ENCODE data around the gene DHRS12. TPM values are rescaled to one million over a fixed set of nuclear protein-coding genes. Genes with fewer than 3 reads are reported as not detected.

DHRS12 gene
- polyA plus RNA-seq, 1 experiment: 5.6 TPM

GRCh38 chr13:51740698-51741097 lies 63.3 kb downstream of the DHRS12 start:
- TF ChIP-seq CTCF (IDR thresholded peaks at IDR 0.05; ENCODE audit: insufficient read depth, low read depth, low read length): no peak
- Histone ChIP-seq H3K36me3 (ENCODE audit: control insufficient read depth, insufficient read depth, low read length) (no peaks in the 10 kb centered on the region), H3K27me3 (ENCODE audit: control insufficient read depth, insufficient read depth, low read length) (no peaks in the 10 kb centered on the region), H3K4me3 (ENCODE audit: low read depth, low read length) (no peak overlapping the region)
- peak; percentile 73 for DNase-seq (ENCODE audit: low read depth)
- CTCF ChIA-PET: interaction anchor here (0.5 to 1.6 kb wide), 4 partner anchors 9 to 290 kb away, joined by 3 to 5 read pairs (median 4); no protein-coding TSS in a partner anchor
- POLR2A ChIA-PET: interaction anchor here (1.0 kb wide), 1 partner anchor 288 kb away, joined by 3 read pairs; the partner anchor contains the start of gene INTS6

GRCh38 chr13:51739027-51739764 lies 64.8 kb downstream of the DHRS12 start:
- CTCF ChIA-PET: interaction anchor here (0.7 to 1.6 kb wide), 6 partner anchors 8 to 590 kb away, joined by 3 to 4 read pairs (median 4); no protein-coding TSS in a partner anchor
- H3K4me3 ChIP-seq (ENCODE audit: low read depth, low read length): no peak overlapping the region
- H3K27me3 ChIP-seq (ENCODE audit: control insufficient read depth, insufficient read depth, low read length): no peaks in the 10 kb centered on the region
- POLR2A ChIA-PET: interaction anchor here (0.7 kb wide), 1 partner anchor 286 kb away, joined by 5 read pairs; the partner anchor contains the start of gene INTS6
- no peaks in the 10 kb centered on the region for H3K36me3 ChIP-seq (ENCODE audit: control insufficient read depth, insufficient read depth, low read length)
- no peak for TF ChIP-seq CTCF (IDR thresholded peaks at IDR 0.05; ENCODE audit: insufficient read depth, low read depth, low read length)
- DNase-seq (ENCODE audit: low read depth): no peak

GRCh38 chr13:51738226-51738905 lies 65.6 kb downstream of the DHRS12 start:
- no peak for TF ChIP-seq CTCF (IDR thresholded peaks at IDR 0.05; ENCODE audit: insufficient read depth, low read depth, low read length)

GRCh38 chr13:51737609-51738008 lies 66.4 kb downstream of the DHRS12 start:
- Histone ChIP-seq H3K4me3 (ENCODE audit: low read depth, low read length) (no peak overlapping the region), H3K36me3 (ENCODE audit: control insufficient read depth, insufficient read depth, low read length) (no peaks in the 10 kb centered on the region), H3K27me3 (ENCODE audit: control insufficient read depth, insufficient read depth, low read length) (no peaks in the 10 kb centered on the region)
- DNase-seq (ENCODE audit: low read depth): no peak
- CTCF ChIA-PET: no interaction called here
- POLR2A ChIA-PET: no interaction called here
- TF ChIP-seq CTCF (IDR thresholded peaks at IDR 0.05; ENCODE audit: insufficient read depth, low read depth, low read length): no peak

More at GRCh38 chr13:51738226-51738905, 65.6 kb downstream of the DHRS12 start:
- CTCF ChIA-PET: no interaction called here
- H3K27me3 ChIP-seq (ENCODE audit: control insufficient read depth, insufficient read depth, low read length): no peaks in the 10 kb centered on the region
- no peak overlapping the region for H3K4me3 ChIP-seq (ENCODE audit: low read depth, low read length)
- no peak for DNase-seq (ENCODE audit: low read depth)
- POLR2A ChIA-PET: no interaction called here
- no peaks in the 10 kb centered on the region for H3K36me3 ChIP-seq (ENCODE audit: control insufficient read depth, insufficient read depth, low read length)

GRCh38 chr13:51734786-51735185 lies 69.2 kb downstream of the DHRS12 start:
- DNase-seq (ENCODE audit: low read depth): no peak
- H3K4me3 ChIP-seq (ENCODE audit: low read depth, low read length): no peak overlapping the region
- CTCF ChIA-PET: no interaction called here

More at GRCh38 chr13:51734786-51735185, 69.2 kb downstream of the DHRS12 start:
- no peaks in the 10 kb centered on the region for H3K27me3 ChIP-seq (ENCODE audit: control insufficient read depth, insufficient read depth, low read length)
- no peak for TF ChIP-seq CTCF (IDR thresholded peaks at IDR 0.05; ENCODE audit: insufficient read depth, low read depth, low read length)
- H3K36me3 ChIP-seq (ENCODE audit: control insufficient read depth, insufficient read depth, low read length): no peaks in the 10 kb centered on the region
- POLR2A ChIA-PET: no interaction called here

Data from BJ (cell line).